SK-N-DZ (cell line): ENCODE data around the gene SOX2. TPM values are rescaled to one million over a fixed set of nuclear protein-coding genes. Genes with fewer than 3 reads are reported as not detected.

ENCODE experiments used
- DNase-seq: peaks from one replicate; pipeline ENCODE4 v3.0.0-alpha.2; 2015; ENCODE audit warnings: low spot score
- polyA plus RNA-seq, 2 experiments: library from polyadenylated mRNA; depleted of rRNA; stranded (reverse); fragments of >200 nt; gene quantifications; 2 replicates each; pipeline ENCODE4 v1.2.3, GENCODE V29; 2014

Gene SOX2
- not detected in 2 replicates for polyA plus RNA-seq (2014; cell fraction: cytosol; rRNA removed)
- 0.23 TPM in 1 of 2 replicates, not detected in the other for polyA plus RNA-seq (2014; cell fraction: nucleus; rRNA removed)

DNA sequence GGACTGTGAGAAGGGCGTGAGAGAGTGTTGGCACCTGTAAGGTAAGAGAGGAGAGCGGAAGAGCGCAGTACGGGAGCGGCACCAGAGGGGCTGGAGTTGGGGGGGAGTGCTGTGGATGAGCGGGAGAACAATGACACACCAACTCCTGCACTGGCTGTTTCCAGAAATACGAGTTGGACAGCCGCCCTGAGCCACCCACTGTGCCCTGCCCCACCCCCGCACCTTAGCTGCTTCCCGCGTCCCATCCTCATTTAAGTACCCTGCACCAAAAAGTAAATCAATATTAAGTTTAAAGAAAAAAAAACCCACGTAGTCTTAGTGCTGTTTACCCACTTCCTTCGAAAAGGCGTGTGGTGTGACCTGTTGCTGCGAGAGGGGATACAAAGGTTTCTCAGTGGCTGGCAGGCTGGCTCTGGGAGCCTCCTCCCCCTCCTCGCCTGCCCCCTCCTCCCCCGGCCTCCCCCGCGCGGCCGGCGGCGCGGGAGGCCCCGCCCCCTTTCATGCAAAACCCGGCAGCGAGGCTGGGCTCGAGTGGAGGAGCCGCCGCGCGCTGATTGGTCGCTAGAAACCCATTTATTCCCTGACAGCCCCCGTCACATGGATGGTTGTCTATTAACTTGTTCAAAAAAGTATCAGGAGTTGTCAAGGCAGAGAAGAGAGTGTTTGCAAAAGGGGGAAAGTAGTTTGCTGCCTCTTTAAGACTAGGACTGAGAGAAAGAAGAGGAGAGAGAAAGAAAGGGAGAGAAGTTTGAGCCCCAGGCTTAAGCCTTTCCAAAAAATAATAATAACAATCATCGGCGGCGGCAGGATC is at the start of gene SOX2:
Gene SOX2, plus strand, starts transcription at position 601 of the 811 bp plus-strand sequence. CDS start 436 bp downstream, outside the sequence.
- peak; percentile 74 for DNase-seq

- DNase-seq = no peak
Measured at GRCh38 chr3:181683563-181683962, 28.2 kb upstream of the SOX2 start.

DNA sequence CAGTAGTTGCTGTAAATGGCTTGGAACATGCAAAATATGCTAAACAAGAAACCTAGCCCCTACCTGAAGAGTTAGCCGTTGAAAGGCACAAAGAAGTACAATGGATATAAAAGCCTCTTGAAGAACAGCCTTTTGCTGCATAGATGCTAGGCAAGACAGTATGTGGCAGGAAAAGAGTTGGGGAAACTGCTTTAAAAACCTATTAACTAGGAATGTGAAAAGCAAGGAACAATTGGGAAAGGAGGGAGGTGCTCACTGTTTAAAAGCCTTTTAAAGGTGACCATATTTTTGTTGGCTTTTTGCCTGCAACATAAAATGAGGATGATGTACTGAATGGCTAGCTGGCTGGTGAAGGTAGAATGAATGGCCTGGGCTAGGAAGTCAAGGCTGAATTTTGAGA is 24.5 kb upstream of the SOX2 start:
- no peak for DNase-seq

GRCh38 chr3:181687731-181688130 is 24.0 kb upstream of the SOX2 start:
- no peak for DNase-seq

DNA sequence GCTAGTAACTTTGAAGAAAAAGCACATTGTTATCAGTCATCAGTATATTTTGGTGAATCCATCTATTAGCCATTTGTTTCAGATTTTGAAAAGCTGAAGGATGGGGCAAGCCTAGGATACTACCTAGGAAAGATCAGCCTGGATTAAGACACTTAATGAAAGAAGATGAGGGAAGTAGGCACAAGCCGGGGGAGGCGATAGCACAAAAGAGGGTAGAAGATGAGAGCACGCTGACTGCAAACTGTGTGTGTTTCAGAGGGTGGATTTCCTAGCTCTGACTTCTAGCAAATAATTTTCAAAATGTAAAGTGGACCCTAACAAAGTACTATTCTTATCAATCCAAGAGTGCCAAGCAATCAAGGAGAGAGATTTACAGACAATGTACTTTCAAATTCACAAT is 22.2 kb upstream of the SOX2 start:
- DNase-seq = no peak

DNA sequence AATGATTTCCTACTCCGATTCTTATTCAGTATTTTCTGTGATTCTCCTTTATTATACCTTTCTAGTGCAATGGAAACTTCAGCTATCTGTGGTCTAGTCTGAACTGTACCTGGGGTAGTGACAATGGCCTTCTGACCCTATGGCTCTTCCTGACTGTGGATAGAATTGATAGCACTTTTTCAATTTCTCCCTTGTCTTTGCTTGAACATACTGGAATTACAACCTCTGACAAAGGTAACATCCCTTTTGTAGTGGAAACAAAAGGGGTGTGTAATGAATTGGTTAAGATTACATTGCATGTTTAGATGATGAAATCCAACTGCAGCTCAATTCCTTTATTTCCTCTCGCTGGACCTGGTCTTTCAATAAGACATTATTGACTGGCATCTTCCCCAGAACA is 21.0 kb upstream of the SOX2 start:
- no peak for DNase-seq

DNA sequence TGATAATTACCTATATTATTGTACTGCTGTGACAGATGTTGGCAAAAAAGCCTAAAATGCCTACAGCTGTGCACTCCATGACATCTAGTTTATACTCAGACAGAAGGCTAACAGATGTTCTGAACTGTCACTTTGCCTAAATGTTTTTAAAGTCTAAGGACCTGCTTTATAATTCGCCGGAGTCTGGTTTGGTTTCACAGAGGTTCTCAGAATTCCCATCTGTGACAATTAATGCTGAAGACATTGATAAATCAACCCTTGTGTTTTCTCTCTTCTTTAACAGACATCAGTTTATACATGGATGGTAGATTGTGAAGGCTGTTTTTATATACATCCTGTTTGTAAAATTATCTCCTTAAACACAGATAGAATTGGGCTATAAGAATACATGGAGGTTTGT is 19.8 kb upstream of the SOX2 start:
- no peak for DNase-seq

DNA sequence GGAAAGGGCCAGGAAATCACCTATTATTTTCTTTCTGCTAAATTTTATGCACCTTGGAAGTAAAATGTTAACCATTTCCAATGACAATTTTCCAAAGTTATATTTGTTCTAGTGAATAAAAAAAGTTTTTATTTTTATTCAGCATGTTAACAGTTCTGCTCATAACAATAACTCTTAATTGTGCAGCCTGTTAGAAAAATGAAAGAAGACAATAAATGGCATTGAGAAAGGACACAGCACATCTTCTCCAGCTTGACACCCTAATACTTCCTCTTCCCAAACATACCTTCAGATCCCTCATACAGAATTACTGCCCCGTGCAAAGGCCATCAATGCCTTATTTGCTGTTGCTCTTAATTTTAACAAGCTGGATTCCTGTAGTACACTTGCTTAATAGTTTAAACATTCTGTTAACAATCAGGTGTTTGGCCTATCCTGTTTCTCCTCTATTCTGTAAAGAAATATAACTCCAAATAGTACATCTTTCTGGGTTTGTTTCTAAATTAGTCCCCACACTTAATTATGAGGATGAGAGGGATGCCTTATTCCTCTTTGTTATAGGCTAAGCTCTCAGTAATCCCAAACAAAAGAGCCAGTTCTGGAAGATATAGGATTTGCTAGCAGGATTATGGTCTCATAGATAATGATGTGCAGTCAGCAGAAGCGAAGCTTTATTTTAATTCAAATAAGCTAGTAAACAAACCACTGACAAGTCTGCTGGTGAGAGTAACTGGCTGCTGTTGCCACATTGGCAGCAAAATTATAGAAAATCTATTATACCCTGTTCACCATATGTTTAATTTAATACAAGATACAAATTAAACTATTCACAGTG is 19.2 kb upstream of the SOX2 start:
- DNase-seq = no peak

GRCh38 chr3:181693280-181693679 is 18.4 kb upstream of the SOX2 start:
- DNase-seq = no peak

- DNase-seq = no peak
Measured at GRCh38 chr3:181694805-181695660, 16.7 kb upstream of the SOX2 start.

DNA sequence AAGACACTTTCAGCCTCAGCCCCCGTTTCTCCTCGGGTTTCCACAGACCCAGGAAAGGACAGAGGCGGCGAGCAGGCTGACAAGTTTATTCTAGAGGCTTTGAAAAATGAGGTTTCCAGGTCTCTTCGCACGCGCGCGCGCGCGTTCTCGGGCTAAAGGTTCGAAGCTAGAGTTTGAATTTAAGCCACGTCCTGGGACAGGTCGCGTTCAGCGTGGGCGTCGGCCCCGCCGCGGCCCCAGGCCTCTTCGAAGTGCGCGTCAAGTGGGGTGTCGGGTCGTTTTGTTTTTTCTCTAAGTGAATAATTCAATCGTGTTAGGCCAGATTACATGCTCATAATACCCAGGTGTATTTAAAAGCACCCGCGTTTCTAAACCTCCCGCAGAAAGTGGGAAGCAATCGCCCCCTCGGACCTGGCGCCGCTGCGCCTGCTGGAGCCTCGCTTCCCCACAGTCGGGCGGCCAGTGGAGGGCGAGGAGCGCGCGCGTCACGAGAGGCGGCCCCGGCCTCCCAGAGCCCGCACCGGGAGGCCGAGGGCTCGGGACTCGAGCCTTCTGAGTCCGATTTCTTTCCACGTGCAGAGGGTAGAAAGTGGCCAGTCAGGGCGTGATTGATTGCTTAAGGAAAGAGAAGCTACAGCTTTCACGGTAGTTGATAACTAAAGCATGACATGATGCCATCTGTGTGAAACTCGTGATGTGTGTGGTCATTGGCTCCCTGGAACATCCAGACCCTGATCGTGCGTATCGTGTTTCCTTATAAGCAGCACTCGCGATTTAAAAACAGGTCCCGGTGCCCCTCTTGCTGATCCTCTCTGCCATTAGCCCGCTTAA is 15.8 kb upstream of the SOX2 start:
- no peak for DNase-seq

DNA sequence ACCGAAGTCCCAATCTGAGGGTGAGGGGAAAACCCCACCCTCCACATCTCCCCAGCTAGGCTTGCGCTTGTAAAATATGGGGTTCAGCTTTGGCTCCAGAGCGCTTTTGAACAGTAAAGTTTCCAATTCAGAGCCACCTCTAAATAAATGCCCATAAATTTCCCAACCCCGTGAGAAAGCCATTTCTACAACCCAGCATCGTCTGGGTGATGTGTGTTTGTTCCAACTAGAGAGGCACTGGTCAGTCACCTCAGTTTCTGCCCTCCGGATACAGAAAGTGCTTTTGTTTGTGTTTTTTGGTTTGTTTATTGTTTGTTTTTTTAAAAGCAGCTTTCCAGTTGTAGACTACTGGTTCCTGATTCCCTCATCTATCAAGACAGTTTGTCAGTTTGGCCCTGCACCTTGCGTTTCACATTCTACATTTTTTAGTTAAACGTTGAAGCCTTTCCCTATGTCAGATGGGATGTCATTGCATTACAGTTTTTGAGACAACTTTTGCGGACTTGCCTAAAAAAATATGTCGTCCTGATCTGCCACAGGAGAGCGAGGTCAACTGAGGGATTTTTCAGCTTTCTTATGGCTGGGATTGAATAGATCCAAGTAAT is 15.0 kb upstream of the SOX2 start:
- no peak for DNase-seq

GRCh38 chr3:181698263-181698954 is 13.3 kb upstream of the SOX2 start:
- no peak for DNase-seq

GRCh38 chr3:181699171-181699903 is 12.4 kb upstream of the SOX2 start:
- no peak for DNase-seq

GRCh38 chr3:181700168-181701087 is 11.3 kb upstream of the SOX2 start:
- peak; percentile 84 for DNase-seq

GRCh38 chr3:181701096-181701495 is 10.6 kb upstream of the SOX2 start:
- peak; percentile 42 for DNase-seq

DNA sequence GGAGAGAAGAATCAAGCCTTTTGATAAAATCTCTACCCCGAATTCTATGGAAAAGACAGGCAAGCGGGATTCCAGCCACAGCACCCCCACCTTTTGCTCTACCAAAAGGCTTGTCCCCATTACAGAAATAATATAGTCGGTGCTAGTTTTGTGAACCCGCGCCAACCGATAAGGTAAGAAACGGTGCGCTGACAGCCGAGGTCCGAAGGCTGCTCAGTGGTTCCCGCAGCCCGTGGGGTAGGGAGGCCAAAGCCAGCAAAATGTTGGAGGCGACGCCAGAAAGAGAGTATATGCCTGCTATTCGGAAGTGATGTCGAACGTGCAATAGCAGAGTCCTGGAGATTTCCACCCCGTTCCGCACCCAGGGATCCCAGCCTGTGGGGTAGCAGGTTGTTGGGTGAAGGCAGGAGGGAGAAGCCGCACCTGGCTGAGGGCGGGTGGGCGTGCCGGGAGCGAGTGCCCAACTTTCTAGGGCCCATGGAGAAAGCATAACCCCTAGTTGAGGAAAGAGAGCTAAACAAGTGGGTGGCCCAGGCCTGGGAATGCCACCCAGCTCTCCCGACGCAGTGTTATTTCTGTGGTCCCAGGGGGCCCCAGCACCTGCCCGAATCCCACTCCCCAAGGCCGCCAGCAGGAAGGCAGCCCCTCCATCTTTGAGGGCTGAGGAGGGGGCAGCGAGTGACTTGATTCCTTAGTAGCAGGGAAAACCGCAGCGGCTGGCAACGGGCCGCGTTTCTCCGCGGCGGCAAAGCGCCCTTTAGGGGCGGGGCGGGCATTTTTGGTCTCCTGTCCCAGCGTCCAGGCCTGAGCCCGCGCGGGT is 7.9 kb upstream of the SOX2 start:
- DNase-seq = no peak
